Measurements from ENCODE around the gene KRT85. TPM values are rescaled to one million over a fixed set of nuclear protein-coding genes. Genes with fewer than 3 reads are reported as not detected.

KRT85 gene
- total and polyA plus RNA-seq, 10 of the 15 experiments (the other 5 are each of a cell fraction or from before 2014, with no cell fraction given): 0.05 to 0.18 (median 0.11) TPM; not detected in 6

- H3K27me3 ChIP-seq (replicated peaks in 1 of 2; ENCODE audit: control insufficient read depth in 2 of 2, insufficient read depth in 2 of 2, low read length in 1 of 2): peaks cover 2 to 4% of the 10 kb centered on the region in 2 experiments; a peak in 3 of 4 replicates
- no peak overlapping the region for H3K27ac ChIP-seq (ENCODE audit: control insufficient read depth, insufficient read depth)
- H3K4me2 ChIP-seq (ENCODE audit: control insufficient read depth, insufficient read depth): no peak overlapping the region
- H2AFZ ChIP-seq (ENCODE audit: control insufficient read depth, low read depth, low read length): no peak overlapping the region
- 13% methylated on average over 3 of the region's 3 CpGs for WGBS (ENCODE audit: insufficient coverage, insufficient replicate concordance, low lambda C conversion rate, missing lambda C conversion rate)
- TF ChIP-seq RAD51 (IDR thresholded peaks at IDR 0.05) (no peak), RUNX3 (IDR thresholded peaks at IDR 0.05; ENCODE audit: low read length) (no peak), PKNOX1 (IDR thresholded peaks at IDR 0.05) (no peak), ZNF384 (IDR thresholded peaks at IDR 0.05; ENCODE audit: borderline replicate concordance, low read depth, low read length) (no peak), USF1 (IDR thresholded peaks at IDR 0.05; ENCODE audit: borderline replicate concordance, extremely low read length, insufficient read depth, low read depth, low read length) (no peak), SIX5 (IDR thresholded peaks at IDR 0.05; ENCODE audit: low read depth, low read length, severe bottlenecking) (no peak)
- H3K36me3 ChIP-seq (ENCODE audit: control insufficient read depth in 2 of 2, insufficient read depth in 2 of 2, low read length in 1 of 2): no peaks in the 10 kb centered on the region
- no peak for ATAC-seq
- in situ Hi-C loops (cut with MboI): no loop called here
- POLR2A ChIA-PET: interaction anchor here (0.5 kb wide), 1 partner anchor 179 kb away, joined by 3 read pairs; no protein-coding TSS in a partner anchor
- H4K20me1 ChIP-seq (ENCODE audit: control insufficient read depth, insufficient read depth): no peaks in the 10 kb centered on the region
- RAD21 ChIA-PET (ENCODE audit: unreplicated experiment): interaction anchor here (1.2 kb wide), 1 partner anchor 509 kb away, joined by 3 read pairs; no protein-coding TSS in a partner anchor
- no TSS peak for BruUV-seq (replicated peaks)
- CTCF ChIA-PET: interaction anchor here (1.3 to 4.3 kb wide), 5 partner anchors 10 to 507 kb away, joined by 3 to 30 read pairs (median 13); partner anchors contain the start of gene KRT84
- no peaks in the 10 kb centered on the region for H3K4me1 ChIP-seq (ENCODE audit: control insufficient read depth, insufficient read depth, low read length)
- SMC1A ChIA-PET (ENCODE audit: uncharacterized antibody, unreplicated experiment): interaction anchor here (1.3 to 1.4 kb wide), 3 partner anchors 17 to 510 kb away, joined by 3 read pairs; no protein-coding TSS in a partner anchor
- H3K9me3 ChIP-seq (replicated peaks; ENCODE audit: control insufficient read depth, insufficient read depth, low read length): no peaks in the 10 kb centered on the region
- no peak for FAIRE-seq
- H3K4me3 ChIP-seq: no peak overlapping the region
- no peaks in the 10 kb centered on the region for H3K79me2 ChIP-seq (ENCODE audit: control insufficient read depth, insufficient read depth, low read length)
- intact Hi-C loops (cut with micrococcal nuclease; ENCODE audit: unreplicated experiment): loop anchor here (1.0 to 10.0 kb wide), 3 partner anchors 133 to 609 kb away; no protein-coding TSS in a partner anchor
- no peak for DNase-seq (ENCODE audit: low read depth, low spot score)
- H3K9ac ChIP-seq (ENCODE audit: control insufficient read depth, insufficient read depth, low read length): no peak overlapping the region
Measured at GRCh38 chr12:52371716-52372115, 4.4 kb upstream of the KRT85 start.
